Subcutaneous adipose tissue (tissue), 4 donors: ENCODE results near the gene CPNE7. TPM values are rescaled to one million over a fixed set of nuclear protein-coding genes. Genes with fewer than 3 reads are reported as not detected.

Experiments used
- small RNA-seq: library from RNA; depleted of rRNA; stranded (forward); fragments of <200 nt; gene quantifications from one replicate; pipeline ENCODE3, GENCODE V24; 2016
- total RNA-seq, 4 donors: library from RNA; depleted of rRNA; stranded (reverse); fragments of >200 nt; gene quantifications; one replicate each; pipeline ENCODE4 v1.1.0, GENCODE V29; 2016
- TF ChIP-seq, protein P1 (sequence below): fragments of 450-650 bp; IDR thresholded peaks from one replicate; pipeline ENCODE4 v1.5.1; 2016; ENCODE audit warnings: low read depth, mild to moderate bottlenecking, control low read depth, antibody characterized with exemption, moderate library complexity

Gene CPNE7
- total RNA-seq, 4 donors from 2014 or later: not detected

DNA sequence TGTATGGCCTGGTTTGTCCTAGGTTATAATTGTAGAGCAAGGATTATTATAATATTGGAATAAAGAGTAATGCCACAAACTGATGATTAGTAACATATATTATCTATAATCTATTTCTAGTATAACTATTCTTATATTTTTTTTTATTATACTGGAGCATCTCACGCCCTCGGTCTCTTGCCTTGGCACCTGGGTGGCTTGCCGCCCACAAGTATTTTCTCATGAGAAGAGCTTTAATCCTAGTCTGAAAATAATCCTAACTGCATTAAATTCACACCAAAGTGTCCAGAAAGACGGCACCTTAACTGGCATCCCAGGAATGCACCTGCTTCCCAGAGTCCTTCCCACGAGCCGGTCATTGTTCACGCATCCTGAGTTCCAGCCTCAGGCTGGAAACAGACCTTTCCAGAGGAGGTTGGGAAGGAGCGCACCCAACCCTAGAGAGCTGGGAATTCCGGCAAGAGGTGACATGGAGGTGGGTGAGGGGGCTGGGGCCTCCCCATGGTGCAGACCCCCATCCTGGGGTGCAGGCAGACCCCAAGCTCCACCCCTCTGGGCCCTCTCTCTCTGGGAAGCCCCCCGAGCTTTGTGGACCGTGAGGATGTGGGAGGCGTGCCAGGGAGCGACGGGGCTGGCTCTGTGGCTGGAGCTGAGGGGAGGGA is 66.0 kb downstream of the CPNE7 start:
- TF ChIP-seq, protein P1, sequence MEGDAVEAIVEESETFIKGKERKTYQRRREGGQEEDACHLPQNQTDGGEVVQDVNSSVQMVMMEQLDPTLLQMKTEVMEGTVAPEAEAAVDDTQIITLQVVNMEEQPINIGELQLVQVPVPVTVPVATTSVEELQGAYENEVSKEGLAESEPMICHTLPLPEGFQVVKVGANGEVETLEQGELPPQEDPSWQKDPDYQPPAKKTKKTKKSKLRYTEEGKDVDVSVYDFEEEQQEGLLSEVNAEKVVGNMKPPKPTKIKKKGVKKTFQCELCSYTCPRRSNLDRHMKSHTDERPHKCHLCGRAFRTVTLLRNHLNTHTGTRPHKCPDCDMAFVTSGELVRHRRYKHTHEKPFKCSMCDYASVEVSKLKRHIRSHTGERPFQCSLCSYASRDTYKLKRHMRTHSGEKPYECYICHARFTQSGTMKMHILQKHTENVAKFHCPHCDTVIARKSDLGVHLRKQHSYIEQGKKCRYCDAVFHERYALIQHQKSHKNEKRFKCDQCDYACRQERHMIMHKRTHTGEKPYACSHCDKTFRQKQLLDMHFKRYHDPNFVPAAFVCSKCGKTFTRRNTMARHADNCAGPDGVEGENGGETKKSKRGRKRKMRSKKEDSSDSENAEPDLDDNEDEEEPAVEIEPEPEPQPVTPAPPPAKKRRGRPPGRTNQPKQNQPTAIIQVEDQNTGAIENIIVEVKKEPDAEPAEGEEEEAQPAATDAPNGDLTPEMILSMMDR: no peak

DNA sequence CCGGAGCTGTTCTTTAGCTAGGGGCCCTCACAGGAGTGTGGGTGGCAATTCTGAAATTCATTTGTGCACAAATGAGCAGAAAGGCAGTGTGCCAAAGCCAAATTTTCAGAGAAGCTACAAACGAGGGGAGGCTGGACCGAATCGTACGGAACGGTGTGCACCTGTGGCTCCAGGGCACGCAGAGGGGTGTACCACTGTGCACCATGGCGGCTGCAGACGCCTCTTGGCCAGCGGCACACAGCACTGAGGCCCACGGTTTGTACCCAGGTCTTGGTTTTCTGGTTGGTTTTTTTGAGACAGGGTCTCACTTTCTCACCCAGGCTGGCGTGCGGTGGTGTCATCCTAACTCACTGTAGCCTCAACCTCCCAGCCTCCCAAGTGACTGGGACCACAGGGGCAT is 67.0 kb downstream of the CPNE7 start:
- TF ChIP-seq, protein P1: no peak

DNA sequence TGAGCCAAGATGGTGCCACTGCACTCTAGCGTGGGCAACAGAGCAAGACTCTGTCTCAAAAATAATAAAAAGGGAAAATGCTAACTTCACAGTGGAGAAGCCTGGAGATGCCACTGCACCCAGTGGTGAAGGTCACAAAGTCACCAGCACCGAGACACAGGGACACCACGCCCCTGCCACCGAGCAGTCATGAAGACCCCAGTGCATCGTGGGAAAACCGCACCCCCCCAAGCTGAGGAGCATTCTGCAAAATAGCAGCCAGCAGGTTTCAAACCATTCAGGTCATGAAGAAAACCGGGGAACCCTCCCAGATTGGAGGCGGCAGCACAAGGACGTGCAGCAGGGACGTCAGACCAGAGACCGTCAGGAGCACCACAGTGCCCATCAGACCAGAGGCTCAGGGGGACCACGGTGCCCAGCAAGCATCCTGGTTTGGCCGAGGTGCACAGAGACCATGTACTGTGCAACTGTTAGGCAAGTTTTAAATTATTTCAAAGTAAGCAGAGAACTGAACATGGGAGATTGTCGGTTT is 68.3 kb downstream of the CPNE7 start:
- TF ChIP-seq, protein P1: no peak

DNA sequence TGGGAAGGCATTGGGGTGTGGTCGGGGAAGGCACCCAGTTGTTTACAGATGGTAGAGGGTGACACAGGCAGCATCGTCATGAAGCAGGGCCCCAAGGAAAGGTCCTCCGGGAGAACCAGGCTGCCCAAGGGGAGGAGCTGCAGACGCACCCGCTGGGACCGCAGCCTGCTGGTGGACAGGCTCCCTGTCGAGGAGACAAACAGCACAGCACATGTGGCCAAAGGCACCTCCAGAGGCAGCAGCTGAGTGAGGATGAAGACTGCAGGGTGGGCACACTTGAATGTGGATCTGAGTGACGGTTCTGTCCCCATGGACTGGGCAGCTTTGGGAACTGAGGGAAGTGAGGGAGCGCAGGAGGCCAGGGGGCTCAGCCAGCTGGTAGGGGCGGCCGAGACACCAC is 69.6 kb downstream of the CPNE7 start:
- TF ChIP-seq, protein P1: no peak

- TF ChIP-seq, protein P1: no peak
Observed at GRCh38 chr16:89646270-89646669, 70.7 kb downstream of the CPNE7 start.

Small RNA genes lying within 50 kb of the gene (small RNA-seq; reads per million reads assigned to genes)
- gene SNORD68: not detected

Other genes starting within 250 kb of the CPNE7 start
- gene ANKRD11, start 85.2 kb upstream of the CPNE7 start, total RNA-seq: 100 to 1,000 TPM in 1 of 4 donors, 10 to 100 TPM in 3; 56.1 to 190 (median 62.6) TPM
- gene SPG7, start 67.4 kb upstream of the CPNE7 start, total RNA-seq: 100 to 1,000 TPM in 2 of 4 donors, 10 to 100 TPM in 2; 83.3 to 152 (median 105) TPM
- 1,000 to 10,000 TPM; 2,408 to 5,801 (median 4,379) TPM for gene RPL13, start 15.1 kb upstream of the CPNE7 start, total RNA-seq
- gene DPEP1, start 37.9 kb downstream of the CPNE7 start, total RNA-seq: 1 to 10 TPM in 1 of 4 donors, not detected in 3; 2.3 TPM
- 10 to 100 TPM; 40.4 to 64.3 (median 50.3) TPM for gene CHMP1A, start 82.0 kb downstream of the CPNE7 start, total RNA-seq
- 1 to 10 TPM; 2.5 to 7.0 (median 5.4) TPM for gene SPATA33, start 82.1 kb downstream of the CPNE7 start, total RNA-seq
- 10 to 100 TPM; 15.0 to 38.4 (median 29.0) TPM for gene CDK10, start 110.9 kb downstream of the CPNE7 start, total RNA-seq
- 10 to 100 TPM in 2 of 4 donors, 1 to 10 TPM in 2; 7.7 to 10.7 (median 9.4) TPM for gene SPATA2L, start 125.9 kb downstream of the CPNE7 start, total RNA-seq
- 10 to 100 TPM in 1 of 4 donors, 1 to 10 TPM in 3; 1.5 to 10.5 (median 3.6) TPM for gene VPS9D1, start 145.1 kb downstream of the CPNE7 start, total RNA-seq
- 10 to 100 TPM; 10.9 to 39.6 (median 22.2) TPM for gene ZNF276, start 145.8 kb downstream of the CPNE7 start, total RNA-seq
- gene FANCA, start 240.9 kb downstream of the CPNE7 start, total RNA-seq: 1 to 10 TPM; 2.1 to 9.5 (median 3.7) TPM